ENCODE results near the gene FOSL2.

Gene FOSL2

DNA sequence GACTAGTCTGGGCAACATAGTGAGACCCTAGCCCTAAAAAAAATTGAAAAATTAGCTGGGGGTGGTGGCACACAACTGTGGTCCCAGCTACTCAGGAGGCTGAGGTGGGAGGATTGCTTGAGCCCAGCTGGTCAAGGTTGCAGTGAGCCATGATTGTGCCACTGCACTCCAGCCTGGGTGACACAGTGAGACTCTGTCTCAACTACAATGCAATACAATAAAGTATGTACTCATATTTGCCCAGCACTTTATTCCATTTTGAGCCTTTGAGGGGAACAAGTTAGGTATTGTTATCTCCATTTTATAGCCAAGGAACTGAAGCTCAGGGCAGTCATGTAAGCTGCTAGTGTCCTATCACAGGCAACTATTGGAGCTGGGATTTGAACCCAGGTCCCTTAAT lies 53.9 kb downstream of the FOSL2 start:
- H3K9me2 ChIP-seq (replicated peaks; ENCODE audit: insufficient read depth, low read length): no peaks in the 10 kb centered on the region
- H3K4me1 ChIP-seq (ENCODE audit: low read length): no peaks in the 10 kb centered on the region
- no peak for DNase-seq
- H3K27ac ChIP-seq (ENCODE audit: low read length): no peak overlapping the region
- no peak overlapping the region for H2AFZ ChIP-seq (ENCODE audit: low read length)
- H3K27me3 ChIP-seq (replicated peaks; ENCODE audit: insufficient read depth, low read length): no peaks in the 10 kb centered on the region
- no peak overlapping the region for H3K4me2 ChIP-seq (ENCODE audit: low read depth, low read length)
- no peak overlapping the region for H3K4me3 ChIP-seq (ENCODE audit: low read length)
- H4K20me1 ChIP-seq (ENCODE audit: insufficient read depth, low read length): no peaks in the 10 kb centered on the region
- no peaks in the 10 kb centered on the region for H3F3A ChIP-seq (ENCODE audit: insufficient read depth, low read length)
- H3K9ac ChIP-seq (ENCODE audit: low read length): no peak overlapping the region
- no peaks in the 10 kb centered on the region for H3K36me3 ChIP-seq (replicated peaks; ENCODE audit: insufficient read depth, low read length)
- H3K9me3 ChIP-seq (replicated peaks; ENCODE audit: insufficient read depth, low read length): no peaks in the 10 kb centered on the region
- H3K79me2 ChIP-seq (ENCODE audit: low read length): no peaks in the 10 kb centered on the region
- TF ChIP-seq EZH2 (optimal IDR thresholded peaks at IDR 0.05; ENCODE audit: low read depth, low read length): no peak

DNA sequence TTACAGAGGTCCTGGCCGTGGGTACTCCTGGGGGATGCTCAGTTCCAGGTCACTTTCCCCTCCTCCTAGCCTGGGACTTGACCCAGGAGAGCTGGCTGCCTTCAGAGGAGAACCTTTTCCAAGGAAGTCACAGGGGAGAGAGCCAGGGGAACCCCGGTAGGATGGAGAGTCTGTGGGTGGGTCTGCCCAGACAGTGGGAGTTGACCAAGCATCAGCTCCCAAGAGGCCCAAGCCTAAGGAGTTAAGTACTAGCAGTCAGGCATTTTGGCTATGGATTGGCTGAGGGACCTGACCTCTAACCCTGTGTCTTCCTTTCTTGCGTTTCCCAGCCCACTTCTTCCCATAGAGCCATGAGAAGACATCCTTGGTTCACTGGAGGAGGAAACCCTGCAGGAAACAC lies 54.4 kb downstream of the FOSL2 start:
- Histone ChIP-seq H3K4me2 (ENCODE audit: low read depth, low read length) (no peak overlapping the region), H3K9ac (ENCODE audit: low read length) (no peak overlapping the region), H3K79me2 (ENCODE audit: low read length) (no peaks in the 10 kb centered on the region), H3K9me3 (replicated peaks; ENCODE audit: insufficient read depth, low read length) (no peaks in the 10 kb centered on the region), H3K36me3 (replicated peaks; ENCODE audit: insufficient read depth, low read length) (no peaks in the 10 kb centered on the region), H3F3A (ENCODE audit: insufficient read depth, low read length) (no peaks in the 10 kb centered on the region), H3K4me1 (ENCODE audit: low read length) (no peaks in the 10 kb centered on the region), H3K9me2 (replicated peaks; ENCODE audit: insufficient read depth, low read length) (no peaks in the 10 kb centered on the region), H2AFZ (ENCODE audit: low read length) (no peak overlapping the region), H3K4me3 (ENCODE audit: low read length) (no peak overlapping the region), H3K27ac (ENCODE audit: low read length) (no peak overlapping the region), H3K27me3 (replicated peaks; ENCODE audit: insufficient read depth, low read length) (no peaks in the 10 kb centered on the region), H4K20me1 (ENCODE audit: insufficient read depth, low read length) (no peaks in the 10 kb centered on the region)
- TF ChIP-seq, protein P1, sequence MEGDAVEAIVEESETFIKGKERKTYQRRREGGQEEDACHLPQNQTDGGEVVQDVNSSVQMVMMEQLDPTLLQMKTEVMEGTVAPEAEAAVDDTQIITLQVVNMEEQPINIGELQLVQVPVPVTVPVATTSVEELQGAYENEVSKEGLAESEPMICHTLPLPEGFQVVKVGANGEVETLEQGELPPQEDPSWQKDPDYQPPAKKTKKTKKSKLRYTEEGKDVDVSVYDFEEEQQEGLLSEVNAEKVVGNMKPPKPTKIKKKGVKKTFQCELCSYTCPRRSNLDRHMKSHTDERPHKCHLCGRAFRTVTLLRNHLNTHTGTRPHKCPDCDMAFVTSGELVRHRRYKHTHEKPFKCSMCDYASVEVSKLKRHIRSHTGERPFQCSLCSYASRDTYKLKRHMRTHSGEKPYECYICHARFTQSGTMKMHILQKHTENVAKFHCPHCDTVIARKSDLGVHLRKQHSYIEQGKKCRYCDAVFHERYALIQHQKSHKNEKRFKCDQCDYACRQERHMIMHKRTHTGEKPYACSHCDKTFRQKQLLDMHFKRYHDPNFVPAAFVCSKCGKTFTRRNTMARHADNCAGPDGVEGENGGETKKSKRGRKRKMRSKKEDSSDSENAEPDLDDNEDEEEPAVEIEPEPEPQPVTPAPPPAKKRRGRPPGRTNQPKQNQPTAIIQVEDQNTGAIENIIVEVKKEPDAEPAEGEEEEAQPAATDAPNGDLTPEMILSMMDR (IDR thresholded peaks at IDR 0.05; ENCODE audit: low read length): no peak
- no peak for TF ChIP-seq EZH2phosphoT487 (IDR thresholded peaks at IDR 0.05; ENCODE audit: low read length)
- no peak for DNase-seq

DNA sequence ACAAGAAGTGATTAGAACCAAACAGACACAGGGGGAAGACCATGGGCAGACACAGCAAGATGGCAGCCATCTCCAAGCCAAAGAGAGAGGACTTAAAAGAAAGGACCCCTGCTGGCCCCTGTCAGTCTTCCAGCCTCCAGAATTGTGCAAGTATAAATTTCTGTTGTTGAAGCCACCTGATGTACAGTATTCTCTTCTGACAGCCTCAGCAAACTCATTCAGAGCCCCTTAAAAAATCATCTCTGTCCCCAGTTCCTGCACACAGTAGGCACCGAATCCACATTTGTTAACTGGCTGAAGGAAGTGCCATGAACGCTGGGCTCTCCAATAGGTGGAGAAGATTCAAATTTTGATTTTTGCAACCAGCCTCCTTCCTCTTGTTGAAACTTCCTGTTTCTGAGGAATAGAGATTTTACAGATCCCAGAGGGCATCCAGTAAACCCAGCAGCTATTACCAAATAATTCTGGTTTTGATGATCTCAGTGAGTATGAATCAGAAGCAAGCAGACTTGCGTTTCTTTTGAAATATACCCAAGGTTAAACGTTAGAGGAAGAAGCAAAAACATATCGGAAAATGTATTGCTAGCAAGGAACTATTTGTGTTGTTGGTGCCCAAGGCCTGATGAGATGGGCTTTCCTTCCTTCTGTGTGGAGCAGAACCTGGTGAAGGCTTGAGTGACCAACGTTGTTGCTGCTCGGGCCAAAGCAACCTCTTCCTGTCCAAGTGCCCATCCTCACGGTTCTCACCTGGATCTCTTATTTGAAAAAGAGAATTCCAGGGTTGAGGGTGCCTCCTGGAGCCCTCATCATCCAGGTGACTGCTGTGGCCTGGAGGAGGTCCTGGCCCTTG lies 55.5 kb downstream of the FOSL2 start:
- no peaks in the 10 kb centered on the region for H3K4me1 ChIP-seq (ENCODE audit: low read length)

DNA sequence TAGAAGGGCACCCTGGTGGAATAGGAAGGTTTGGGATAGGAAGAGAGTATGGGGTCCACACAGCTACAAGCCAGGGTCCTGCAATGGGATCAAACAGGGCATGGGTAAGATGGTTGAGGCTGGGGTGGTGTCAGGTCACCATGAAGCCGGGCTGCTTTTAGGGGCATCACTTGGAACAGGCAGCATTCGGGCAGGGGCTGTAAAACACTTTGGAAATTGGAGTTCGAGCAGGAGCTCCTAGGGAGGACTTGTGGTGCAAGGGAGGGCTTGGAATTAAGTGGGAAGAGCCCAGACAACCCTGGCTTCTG lies 56.1 kb downstream of the FOSL2 start:
- Histone ChIP-seq H3K27ac (ENCODE audit: low read length) (no peak overlapping the region), H3K4me3 (ENCODE audit: low read length) (no peak overlapping the region), H3K79me2 (ENCODE audit: low read length) (no peaks in the 10 kb centered on the region), H3K27me3 (replicated peaks; ENCODE audit: insufficient read depth, low read length) (no peaks in the 10 kb centered on the region), H2AFZ (ENCODE audit: low read length) (no peak overlapping the region), H3F3A (ENCODE audit: insufficient read depth, low read length) (no peaks in the 10 kb centered on the region), H3K9me2 (replicated peaks; ENCODE audit: insufficient read depth, low read length) (no peaks in the 10 kb centered on the region), H3K36me3 (replicated peaks; ENCODE audit: insufficient read depth, low read length) (no peaks in the 10 kb centered on the region), H3K4me1 (ENCODE audit: low read length) (no peaks in the 10 kb centered on the region), H3K9ac (ENCODE audit: low read length) (no peak overlapping the region), H3K4me2 (ENCODE audit: low read depth, low read length) (no peak overlapping the region), H3K9me3 (replicated peaks; ENCODE audit: insufficient read depth, low read length) (no peaks in the 10 kb centered on the region), H4K20me1 (ENCODE audit: insufficient read depth, low read length) (no peaks in the 10 kb centered on the region)
- no peak for DNase-seq
- TF ChIP-seq, protein P1 (IDR thresholded peaks at IDR 0.05; ENCODE audit: low read length): no peak
- TF ChIP-seq EZH2phosphoT487 (IDR thresholded peaks at IDR 0.05; ENCODE audit: low read length) (no peak), EZH2 (optimal IDR thresholded peaks at IDR 0.05; ENCODE audit: low read depth, low read length) (no peak)

More for the DNA sequence above, 55.5 kb downstream of the FOSL2 start:
- TF ChIP-seq EZH2phosphoT487 (IDR thresholded peaks at IDR 0.05; ENCODE audit: low read length) (no peak), EZH2 (optimal IDR thresholded peaks at IDR 0.05; ENCODE audit: low read depth, low read length) (no peak)
- TF ChIP-seq, protein P1 (IDR thresholded peaks at IDR 0.05; ENCODE audit: low read length): no peak
- Histone ChIP-seq H3K9me3 (replicated peaks; ENCODE audit: insufficient read depth, low read length) (no peaks in the 10 kb centered on the region), H3K79me2 (ENCODE audit: low read length) (no peaks in the 10 kb centered on the region), H3K9ac (ENCODE audit: low read length) (no peak overlapping the region), H2AFZ (ENCODE audit: low read length) (no peak overlapping the region), H3K36me3 (replicated peaks; ENCODE audit: insufficient read depth, low read length) (no peaks in the 10 kb centered on the region), H3K27me3 (replicated peaks; ENCODE audit: insufficient read depth, low read length) (no peaks in the 10 kb centered on the region), H3K4me3 (ENCODE audit: low read length) (no peak overlapping the region), H3K4me2 (ENCODE audit: low read depth, low read length) (no peak overlapping the region), H4K20me1 (ENCODE audit: insufficient read depth, low read length) (no peaks in the 10 kb centered on the region), H3K27ac (ENCODE audit: low read length) (no peak overlapping the region), H3F3A (ENCODE audit: insufficient read depth, low read length) (no peaks in the 10 kb centered on the region), H3K9me2 (replicated peaks; ENCODE audit: insufficient read depth, low read length) (no peaks in the 10 kb centered on the region)
- DNase-seq: no peak
